ENCODE measurements around the gene SLC2A1.

- TF ChIP-seq, protein P1, sequence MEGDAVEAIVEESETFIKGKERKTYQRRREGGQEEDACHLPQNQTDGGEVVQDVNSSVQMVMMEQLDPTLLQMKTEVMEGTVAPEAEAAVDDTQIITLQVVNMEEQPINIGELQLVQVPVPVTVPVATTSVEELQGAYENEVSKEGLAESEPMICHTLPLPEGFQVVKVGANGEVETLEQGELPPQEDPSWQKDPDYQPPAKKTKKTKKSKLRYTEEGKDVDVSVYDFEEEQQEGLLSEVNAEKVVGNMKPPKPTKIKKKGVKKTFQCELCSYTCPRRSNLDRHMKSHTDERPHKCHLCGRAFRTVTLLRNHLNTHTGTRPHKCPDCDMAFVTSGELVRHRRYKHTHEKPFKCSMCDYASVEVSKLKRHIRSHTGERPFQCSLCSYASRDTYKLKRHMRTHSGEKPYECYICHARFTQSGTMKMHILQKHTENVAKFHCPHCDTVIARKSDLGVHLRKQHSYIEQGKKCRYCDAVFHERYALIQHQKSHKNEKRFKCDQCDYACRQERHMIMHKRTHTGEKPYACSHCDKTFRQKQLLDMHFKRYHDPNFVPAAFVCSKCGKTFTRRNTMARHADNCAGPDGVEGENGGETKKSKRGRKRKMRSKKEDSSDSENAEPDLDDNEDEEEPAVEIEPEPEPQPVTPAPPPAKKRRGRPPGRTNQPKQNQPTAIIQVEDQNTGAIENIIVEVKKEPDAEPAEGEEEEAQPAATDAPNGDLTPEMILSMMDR (IDR thresholded peaks at IDR 0.05), result no peak
- TF ChIP-seq POLR2AphosphoS5 (IDR thresholded peaks at IDR 0.05) (no peak), EP300 (IDR thresholded peaks at IDR 0.05) (no peak), POLR2A (IDR thresholded peaks at IDR 0.05) (no peak)
Measured at GRCh38 chr1:42983693-42984092, 25.0 kb upstream of the SLC2A1 start.
